ENCODE data around the gene LEAP2. TPM values are rescaled to one million over a fixed set of nuclear protein-coding genes. Genes with fewer than 3 reads are reported as not detected.

Gene LEAP2
- total and polyA plus RNA-seq, 2 of the 4 experiments (the other 2 are of a cell fraction), result under 0.01 to 0.36 TPM

- peak; percentile 82 for TF ChIP-seq RAD21 (IDR thresholded peaks at IDR 0.05; ENCODE audit: low read length)
- TF ChIP-seq POLR2A (IDR thresholded peaks at IDR 0.05; ENCODE audit: low read depth, low read length), result peak; percentile 24; the same call in 1 of the 2 replicates
- no peak for TF ChIP-seq NFE2L2 (IDR thresholded peaks at IDR 0.05; ENCODE audit: low read depth, low read length)
Observed at GRCh38 chr5:132829742-132830435, 43.6 kb upstream of the LEAP2 start (continued).

- peak within 1 kb of the TSS; percentile 89 for H3K4ac ChIP-seq (ENCODE audit: low read depth, low read length)
- in situ Hi-C loops (cut with MboI; ENCODE audit: low sequenced_read_pairs) (no loop called here), intact Hi-C loops (cut with micrococcal nuclease) (loop anchor here (1.0 kb wide), 2 partner anchors 36 to 53 kb away; partner anchors contain the start of genes GDF9 and UQCRQ), dilution Hi-C loops (cut with HindIII; ENCODE audit: low sequenced_read_pairs, unreplicated experiment) (no loop called here)
- H3K18ac ChIP-seq (ENCODE audit: low read depth, low read length), result no peak within 1 kb of the TSS; the same call in 1 of the 2 replicates
- BruUV-seq (replicated peaks), result no TSS peak
- no peak within 1 kb of the TSS for H2BK5ac ChIP-seq (ENCODE audit: low read depth, low read length, poor library complexity, severe bottlenecking)
- peak within 1 kb of the TSS; percentile 84 for H2AK9ac ChIP-seq (replicated peaks; ENCODE audit: low read depth, low read length, poor library complexity)
- DNase-seq (peak; percentile 27), ATAC-seq (ENCODE audit: low read depth) (peak; percentile 82)
- no peaks in the 10 kb centered on the region for H4K20me1 ChIP-seq (ENCODE audit: insufficient read depth, low read length)
- H3K56ac ChIP-seq (ENCODE audit: extremely low read depth, insufficient read depth, low read length), result peak within 1 kb of the TSS; percentile 32; the same call in 1 of the 2 replicates
- 0 out of 2 replicates have a peak within 1 kb of the TSS, but pooled peaks have one; percentile 37 for H2AK5ac ChIP-seq (ENCODE audit: low read depth, low read length)
- H3K4me2 ChIP-seq (ENCODE audit: low read depth, low read length), result peak within 1 kb of the TSS; percentile 90
- 0 out of 2 replicates have a peak within 1 kb of the TSS, but pooled peaks have one; percentile 48 for H2BK120ac ChIP-seq (ENCODE audit: low read depth, low read length)
- H3K36me3 ChIP-seq (ENCODE audit: control insufficient read depth, insufficient read depth, low read length), result no peaks in the 10 kb centered on the region
- H3K9ac ChIP-seq (ENCODE audit: low read depth, low read length), result peak within 1 kb of the TSS; percentile 73
- WGBS, 2 experiments (ENCODE audit: extremely low coverage in 2 of 2, insufficient read length in 1 of 2), result 4% methylated on average over 47 of the region's 78 CpGs; no CpG with 5 or more reads in 1 of the 2 experiments
- H3K4me3 ChIP-seq (ENCODE audit: insufficient read depth, low read depth, low read length), result peak within 1 kb of the TSS; percentile 84
- ChIA-PET CTCF (interaction anchor here (0.8 to 1.0 kb wide), 4 partner anchors 35 to 241 kb away, joined by 3 to 5 read pairs (median 4); no protein-coding TSS in a partner anchor), POLR2A (ENCODE audit: unreplicated experiment) (no interaction called here)
- H3K9me1 ChIP-seq (ENCODE audit: insufficient read depth, low read length), result peaks cover 4% of the 10 kb centered on the region; the same call in 1 of the 2 replicates
- peak within 1 kb of the TSS; percentile 99 for H2AFZ ChIP-seq (replicated peaks; ENCODE audit: low read length, poor library complexity)
- peak within 1 kb of the TSS; percentile 47; the same call in 1 of the 2 replicates for H4K91ac ChIP-seq (ENCODE audit: insufficient read depth, low read depth, low read length)
- peaks cover 4% of the 10 kb centered on the region; the same call in 1 of the 2 replicates for H3K4me1 ChIP-seq (ENCODE audit: control insufficient read depth, insufficient read depth, low read length)
- no peak within 1 kb of the TSS for H2BK20ac ChIP-seq (ENCODE audit: low read depth, low read length)
- H3K14ac ChIP-seq (replicated peaks; ENCODE audit: low read depth, low read length), result peak within 1 kb of the TSS; percentile 83
- peak within 1 kb of the TSS; percentile 52; the same call in 1 of the 2 replicates for H3K27ac ChIP-seq (ENCODE audit: insufficient read depth, low read length)
- H4K8ac ChIP-seq (ENCODE audit: low read depth in 2 of 2, low read length in 2 of 2), result peak within 1 kb of the TSS; percentile 80 to 86
- H3K9me3 ChIP-seq (ENCODE audit: control insufficient read depth, insufficient read depth, low read length), result no peaks in the 10 kb centered on the region
- no peak within 1 kb of the TSS; the same call in 2 of the 3 replicates for H2BK15ac ChIP-seq (ENCODE audit: low read depth, low read length)
- no peaks in the 10 kb centered on the region for H3K27me3 ChIP-seq (ENCODE audit: control insufficient read depth, insufficient read depth, low read length)
- peak within 1 kb of the TSS; percentile 64; the same call in 1 of the 2 replicates for H4K5ac ChIP-seq (ENCODE audit: low read depth, low read length)
- H3K23ac ChIP-seq (ENCODE audit: low read depth, low read length), result peak within 1 kb of the TSS; percentile 43; the same call in 1 of the 2 replicates
- H3K79me1 ChIP-seq (ENCODE audit: low read depth in 1 of 2, low read length in 2 of 2), result peaks cover 13 to 32% of the 10 kb centered on the region in 2 experiments; a peak in 3 of 4 replicates
- TF ChIP-seq CTCF (conservative IDR thresholded peaks at IDR 0.05; ENCODE audit: low read depth, low read length), result no peak
- peak; percentile 5; the same call in 1 of the 2 replicates for TF ChIP-seq MAZ (IDR thresholded peaks at IDR 0.05; ENCODE audit: borderline replicate concordance, low read depth, low read length)
- TF ChIP-seq CEBPB (IDR thresholded peaks at IDR 0.05; ENCODE audit: low read depth, low read length), result no peak
Observed at GRCh38 chr5:132830436-132831094, 42.9 kb upstream of the LEAP2 start, which contains the start of gene SHROOM1. TSS of gene SHROOM1 (minus strand) at chr5:132830647. CDS start at chr5:132826140, 4,507 bp downstream.
